Breast epithelium (tissue), 4 donors: ENCODE results near the gene GLYATL1. TPM values are rescaled to one million over a fixed set of nuclear protein-coding genes. Genes with fewer than 3 reads are reported as not detected.

Source experiments
- DNase-seq, 2 donors: peaks; one replicate each; pipeline ENCODE4 v3.0.0-alpha.2; 2019; ENCODE audit warnings: low spot score in 2 of 2
- H3K27ac ChIP-seq, 2 donors: fragments of 200-600 bp; sonication (generic) in 1 of 2; one replicate each; pipeline ENCODE4 v1.5.1; 2016 to 2019; ENCODE audit warnings: mild to moderate bottlenecking in 1 of 2
- H3K27me3 ChIP-seq, 2 donors: fragments of 200-600 bp; sonication (generic) in 1 of 2; one replicate each; pipeline versions ENCODE4 v1.5.1 to v1.6.0; 2017 to 2019; ENCODE audit warnings: control low read depth in 1 of 2, mild to moderate bottlenecking in 1 of 2
- H3K36me3 ChIP-seq: fragments of 200-600 bp; one replicate; pipeline ENCODE4 v1.5.1; 2019
- H3K4me1 ChIP-seq, 2 donors: fragments of 200-600 bp; sonication (generic); one replicate each; pipeline ENCODE4 v1.5.1; 2016 to 2019; ENCODE audit warnings: control low read depth in 1 of 2
- H3K4me3 ChIP-seq, 3 donors: fragments of 200-600 bp; sonication (generic); 1 replicate in 2 of 3; 2 replicates in 1 of 3; pipeline ENCODE4 v1.5.1; 2016 to 2019; ENCODE audit warnings: mild to moderate bottlenecking in 3 of 3, moderate library complexity in 2 of 3
- H3K9me3 ChIP-seq, 2 donors: fragments of 200-600 bp; sonication (generic) in 1 of 2; one replicate each; pipeline ENCODE4 v1.5.1; 2016 to 2019; ENCODE audit warnings: control low read depth in 1 of 2
- CTCF ChIP-seq, 3 donors: fragments of 450-650 bp; IDR thresholded peaks; one replicate each; pipeline ENCODE4 v1.5.1; 2016 to 2017; ENCODE audit warnings: antibody characterized with exemption in 3 of 3, mild to moderate bottlenecking in 3 of 3, moderate library complexity in 3 of 3
- POLR2A ChIP-seq: fragments of 450-650 bp; IDR thresholded peaks from one replicate; pipeline ENCODE4 v1.6.1; 2016; ENCODE audit warnings: antibody characterized with exemption, mild to moderate bottlenecking, moderate library complexity
- POLR2AphosphoS5 ChIP-seq, 3 donors: sonication (generic); formaldehyde crosslinking; IDR thresholded peaks; one replicate each; pipeline ENCODE4 v1.6.1; 2017; ENCODE audit warnings: antibody characterized with exemption in 3 of 3
- intact Hi-C: fragments of 100-400 bp; cut with DNase I; formaldehyde crosslinking; loops from one replicate; pipeline ENCODE4 v1.15.1; 2023; ENCODE audit warnings: low total_unique reads
- total RNA-seq, 3 donors: library from RNA; depleted of rRNA; stranded (reverse); fragments of >200 nt; gene quantifications; one replicate each; pipeline ENCODE4 v1.1.0, GENCODE V29; 2016

GLYATL1 gene
- total RNA-seq, 3 donors from 2014 or later: 0.73 to 1.6 TPM; not detected in 1

- peak overlapping the region; percentile 58 to 67 for H3K27ac ChIP-seq
- peak overlapping the region; percentile 38 to 68 (median 52) for H3K4me3 ChIP-seq
- H3K9me3 ChIP-seq: no peaks in the 10 kb centered on the region
- H3K27me3 ChIP-seq: peaks cover 0 to 10% of the 10 kb centered on the region in 2 donors
- DNase-seq: no peak
- intact Hi-C loops: loop anchor here (2.0 kb wide), 1 partner anchor 56 kb away; no protein-coding TSS in a partner anchor
- no peaks in the 10 kb centered on the region for H3K36me3 ChIP-seq
- TF ChIP-seq POLR2A: no peak
- no peak for TF ChIP-seq POLR2AphosphoS5 (IDR thresholded peaks at IDR 0.05)
- no peak for TF ChIP-seq CTCF (IDR thresholded peaks at IDR 0.05)
- H3K4me1 ChIP-seq: no peaks in the 10 kb centered on the region
Observed at GRCh38 chr11:58905011-58905720, 34.1 kb upstream of the GLYATL1 start.

- TF ChIP-seq POLR2AphosphoS5 (IDR thresholded peaks at IDR 0.05) (peak in 1 of 3 donors; percentile 29), CTCF (IDR thresholded peaks at IDR 0.05) (peak in 1 of 3 donors; percentile 33), POLR2A (no peak)
- H3K4me1 ChIP-seq: no peaks in the 10 kb centered on the region
- H3K27ac ChIP-seq: peak overlapping the region; percentile 58 to 67
- intact Hi-C loops: loop anchor here (2.0 kb wide), 1 partner anchor 55 kb away; no protein-coding TSS in a partner anchor
- DNase-seq: peak in 1 of 2 donors; percentile 73
- H3K36me3 ChIP-seq: no peaks in the 10 kb centered on the region
- peak overlapping the region; percentile 38 to 68 (median 52) for H3K4me3 ChIP-seq
- H3K27me3 ChIP-seq: peaks cover 0 to 10% of the 10 kb centered on the region in 2 donors
- no peaks in the 10 kb centered on the region for H3K9me3 ChIP-seq
Observed at GRCh38 chr11:58905721-58906547, 33.4 kb upstream of the GLYATL1 start.

- H3K4me1 ChIP-seq: no peaks in the 10 kb centered on the region
- H3K9me3 ChIP-seq: no peaks in the 10 kb centered on the region
- no peak overlapping the region for H3K27ac ChIP-seq
- intact Hi-C loops: no loop called here
- no peaks in the 10 kb centered on the region for H3K36me3 ChIP-seq
- TF ChIP-seq CTCF (IDR thresholded peaks at IDR 0.05): no peak
- no peak for TF ChIP-seq POLR2A
- no peak for TF ChIP-seq POLR2AphosphoS5 (IDR thresholded peaks at IDR 0.05)
- H3K27me3 ChIP-seq: peaks cover 0 to 10% of the 10 kb centered on the region in 2 donors
- no peak for DNase-seq
- H3K4me3 ChIP-seq: no peak overlapping the region
Observed at GRCh38 chr11:58907780-58908179, 31.5 kb upstream of the GLYATL1 start.

GRCh38 chr11:58912124-58912523, 27.2 kb upstream of the GLYATL1 start:
- H3K4me1 ChIP-seq: no peaks in the 10 kb centered on the region
- TF ChIP-seq POLR2AphosphoS5 (IDR thresholded peaks at IDR 0.05) (no peak), CTCF (IDR thresholded peaks at IDR 0.05) (no peak), POLR2A (no peak)
- intact Hi-C loops: no loop called here
- H3K4me3 ChIP-seq: no peak overlapping the region
- no peak overlapping the region for H3K27ac ChIP-seq
- no peaks in the 10 kb centered on the region for H3K36me3 ChIP-seq
- no peak for DNase-seq
- no peaks in the 10 kb centered on the region for H3K27me3 ChIP-seq
- H3K9me3 ChIP-seq: peaks cover 4 to 10% of the 10 kb centered on the region in 2 donors

- intact Hi-C loops: no loop called here
- H3K4me3 ChIP-seq: no peak overlapping the region
- TF ChIP-seq POLR2A: no peak
Observed at GRCh38 chr11:58913685-58914084, 25.6 kb upstream of the GLYATL1 start.

More at GRCh38 chr11:58913685-58914084, 25.6 kb upstream of the GLYATL1 start:
- DNase-seq: no peak
- H3K9me3 ChIP-seq: peaks cover 10 to 21% of the 10 kb centered on the region in 2 donors
- no peaks in the 10 kb centered on the region for H3K36me3 ChIP-seq
- no peaks in the 10 kb centered on the region for H3K27me3 ChIP-seq
- no peaks in the 10 kb centered on the region for H3K4me1 ChIP-seq
- H3K27ac ChIP-seq: no peak overlapping the region
